Right atrium auricular region (tissue), 2 donors: ENCODE data around the gene SLC22A15. TPM values are rescaled to one million over a fixed set of nuclear protein-coding genes. Genes with fewer than 3 reads are reported as not detected.

Source experiments
- DNase-seq: peaks from one replicate; pipeline ENCODE4 v3.0.0-alpha.2; 2019; ENCODE audit warnings: low spot score
- H3K27ac ChIP-seq, 2 donors: fragments of 200-600 bp; sonication (generic); 1 replicate in 1 of 2; 2 replicates in 1 of 2; pipeline ENCODE4 v1.5.1; 2016 to 2019
- H3K27me3 ChIP-seq, 2 donors: fragments of 200-600 bp; sonication (generic); one replicate each; pipeline versions ENCODE4 v1.5.1 to v1.6.0; 2017 to 2019
- H3K36me3 ChIP-seq: fragments of 200-600 bp; sonication (generic); one replicate; pipeline ENCODE4 v1.5.1; 2016
- H3K4me1 ChIP-seq, 2 donors: fragments of 200-600 bp; sonication (generic); one replicate each; pipeline versions ENCODE4 v1.5.1 to v1.6.0; 2017 to 2019
- H3K4me3 ChIP-seq, 2 donors: fragments of 200-600 bp; sonication (generic); 1 replicate in 1 of 2; 2 replicates in 1 of 2; pipeline ENCODE4 v1.5.1; 2017 to 2019; ENCODE audit warnings: mild to moderate bottlenecking in 1 of 2, moderate library complexity in 1 of 2
- H3K9me3 ChIP-seq, 2 donors: fragments of 200-600 bp; sonication (generic); one replicate each; pipeline ENCODE4 v1.5.1; 2019
- total RNA-seq, 2 donors: library from RNA; depleted of rRNA; stranded (reverse); fragments of >200 nt; gene quantifications; one replicate each; pipeline ENCODE4 v1.1.0, GENCODE V29; 2016
- TF ChIP-seq, protein P1 (sequence below), 2 donors: fragments of 200-600 bp; sonication (generic); IDR thresholded peaks; one replicate each; pipeline ENCODE4 v1.5.1; 2019; ENCODE audit warnings: antibody characterized with exemption in 2 of 2

The SLC22A15 gene
- total RNA-seq, 2 donors from 2014 or later: 3.9 to 10.1 TPM

DNA sequence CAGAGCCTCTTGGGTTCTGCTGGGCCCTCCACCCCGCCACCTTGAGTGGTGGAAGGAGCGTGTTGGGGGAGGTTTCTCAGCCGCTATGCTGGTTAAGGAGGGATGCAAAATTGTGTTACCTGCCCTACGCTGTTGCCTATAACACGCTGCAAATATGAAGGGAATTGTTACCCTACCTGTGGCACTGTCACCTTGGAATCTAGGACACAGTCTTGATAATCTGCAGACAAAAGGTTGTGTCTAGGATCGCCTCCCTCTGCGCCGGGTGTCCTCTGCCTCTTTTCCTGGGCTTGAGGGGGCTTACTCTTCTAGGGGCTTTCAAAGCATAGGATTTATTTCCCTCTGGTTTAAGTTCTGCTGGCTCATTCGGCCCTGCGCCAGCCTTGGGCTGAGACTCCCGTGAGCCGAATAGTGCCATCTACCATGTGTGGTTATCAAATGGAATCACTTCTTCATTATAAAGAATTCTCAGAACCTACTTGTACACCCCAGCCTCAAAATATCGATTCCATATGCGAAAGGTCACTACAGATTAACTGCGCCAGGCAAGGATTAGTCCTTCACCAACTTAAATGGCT, 697 bp downstream of the SLC22A15 start:
- TF ChIP-seq, protein P1, sequence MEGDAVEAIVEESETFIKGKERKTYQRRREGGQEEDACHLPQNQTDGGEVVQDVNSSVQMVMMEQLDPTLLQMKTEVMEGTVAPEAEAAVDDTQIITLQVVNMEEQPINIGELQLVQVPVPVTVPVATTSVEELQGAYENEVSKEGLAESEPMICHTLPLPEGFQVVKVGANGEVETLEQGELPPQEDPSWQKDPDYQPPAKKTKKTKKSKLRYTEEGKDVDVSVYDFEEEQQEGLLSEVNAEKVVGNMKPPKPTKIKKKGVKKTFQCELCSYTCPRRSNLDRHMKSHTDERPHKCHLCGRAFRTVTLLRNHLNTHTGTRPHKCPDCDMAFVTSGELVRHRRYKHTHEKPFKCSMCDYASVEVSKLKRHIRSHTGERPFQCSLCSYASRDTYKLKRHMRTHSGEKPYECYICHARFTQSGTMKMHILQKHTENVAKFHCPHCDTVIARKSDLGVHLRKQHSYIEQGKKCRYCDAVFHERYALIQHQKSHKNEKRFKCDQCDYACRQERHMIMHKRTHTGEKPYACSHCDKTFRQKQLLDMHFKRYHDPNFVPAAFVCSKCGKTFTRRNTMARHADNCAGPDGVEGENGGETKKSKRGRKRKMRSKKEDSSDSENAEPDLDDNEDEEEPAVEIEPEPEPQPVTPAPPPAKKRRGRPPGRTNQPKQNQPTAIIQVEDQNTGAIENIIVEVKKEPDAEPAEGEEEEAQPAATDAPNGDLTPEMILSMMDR (IDR thresholded peaks at IDR 0.05): no peak
- no peak for DNase-seq
- H3K36me3 ChIP-seq: no peaks in the 10 kb centered on the region
- peak overlapping the region; percentile 70 to 77 for H3K4me3 ChIP-seq
- H3K27me3 ChIP-seq: no peaks in the 10 kb centered on the region
- H3K4me1 ChIP-seq: peaks cover 0 to 20% of the 10 kb centered on the region in 2 donors
- no peaks in the 10 kb centered on the region for H3K9me3 ChIP-seq
- H3K27ac ChIP-seq: peak overlapping the region; percentile 79 to 84

DNA sequence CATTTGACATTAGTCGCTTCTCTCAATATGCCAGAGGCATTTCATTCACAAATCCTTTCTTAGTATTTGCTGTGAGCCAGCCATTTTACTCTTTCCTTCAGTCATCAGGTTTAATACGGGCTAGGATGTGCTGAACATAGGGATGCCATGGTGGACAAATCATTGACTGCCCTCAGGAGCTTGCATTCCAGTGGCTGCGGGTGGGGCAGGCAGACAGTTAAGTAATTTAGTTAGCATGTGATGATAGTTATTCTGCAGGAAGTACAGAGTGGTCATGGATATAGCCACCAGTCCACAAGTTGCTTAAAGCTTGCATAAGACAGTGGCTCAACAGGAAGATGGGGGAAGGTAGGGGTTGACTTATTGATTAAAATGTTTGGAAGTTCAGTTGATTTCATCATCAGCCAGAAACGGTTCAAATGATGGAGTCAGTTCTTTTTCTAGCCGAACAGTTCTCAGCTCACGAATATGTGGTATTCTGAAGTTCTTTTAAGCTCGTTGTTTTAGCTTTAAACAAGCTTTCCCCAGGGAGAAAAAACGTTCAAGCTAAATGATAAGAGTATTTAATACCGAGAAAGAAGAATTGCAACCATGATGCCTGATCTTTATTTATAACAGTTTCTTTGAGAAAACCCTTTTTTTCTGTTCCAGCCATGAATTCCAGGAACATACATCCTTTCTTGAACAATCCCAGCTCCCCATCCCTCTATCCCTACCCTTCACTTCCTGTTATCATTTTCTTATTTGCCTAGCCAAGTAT, 1.4 kb downstream of the SLC22A15 start:
- no peak for DNase-seq
- Histone ChIP-seq H3K9me3 (no peaks in the 10 kb centered on the region), H3K36me3 (no peaks in the 10 kb centered on the region), H3K4me3 (peak overlapping the region; percentile 70 to 77), H3K27me3 (no peaks in the 10 kb centered on the region), H3K4me1 (peaks cover 0 to 25% of the 10 kb centered on the region in 2 donors), H3K27ac (peak overlapping the region; percentile 79 to 84)
- TF ChIP-seq, protein P1 (IDR thresholded peaks at IDR 0.05): no peak

DNA sequence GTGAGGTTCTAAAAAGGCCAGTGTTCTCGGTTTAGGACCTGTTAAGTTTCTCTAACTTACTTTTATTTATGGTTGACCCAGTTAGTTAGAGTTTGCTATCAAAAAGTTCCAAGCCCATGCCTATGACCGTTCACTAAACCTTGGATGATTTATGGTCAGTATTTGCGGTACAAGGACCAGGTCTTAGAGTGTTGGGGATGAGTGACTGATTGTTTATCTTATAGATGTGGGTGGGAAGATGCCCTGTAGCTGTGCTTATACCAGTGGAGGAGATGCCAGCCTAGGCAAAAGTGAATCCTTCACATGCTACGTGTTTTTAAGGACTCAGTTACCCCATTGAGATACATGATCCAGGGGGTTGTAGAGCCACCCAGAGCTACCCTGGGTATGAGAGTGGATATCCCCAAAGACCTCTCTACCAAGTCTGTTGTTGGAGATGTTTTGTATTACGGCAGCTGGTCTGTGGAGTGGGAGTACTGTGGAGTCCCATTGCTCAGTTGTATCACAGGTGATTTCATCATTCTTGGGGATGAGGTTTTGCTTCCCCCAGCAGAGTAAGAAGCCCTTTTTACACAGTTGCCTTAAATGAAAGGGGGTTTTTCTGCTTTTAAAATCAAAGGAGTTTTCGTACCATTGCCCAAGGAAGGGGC, 2.1 kb downstream of the SLC22A15 start:
- H3K4me1 ChIP-seq: peaks cover 0 to 25% of the 10 kb centered on the region in 2 donors
- H3K27me3 ChIP-seq: no peaks in the 10 kb centered on the region
- no peak overlapping the region for H3K4me3 ChIP-seq

DNA sequence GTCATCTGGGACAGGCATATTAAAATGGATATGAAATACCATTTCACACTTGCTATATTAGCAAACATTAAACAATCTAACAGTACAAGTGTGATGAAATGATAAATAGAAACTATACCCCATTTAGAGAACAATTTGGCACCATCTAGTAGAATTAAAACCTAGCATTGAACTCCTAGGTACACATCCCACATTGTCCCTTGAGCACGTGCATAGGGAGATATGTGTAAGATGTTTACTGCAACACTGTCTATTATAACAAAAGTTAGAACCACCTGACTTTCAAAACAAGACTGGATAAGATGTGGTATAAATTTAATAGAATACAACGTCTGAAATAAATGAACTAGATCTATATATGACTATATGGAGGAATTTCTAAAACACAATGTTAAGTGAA, 3.8 kb downstream of the SLC22A15 start:
- no peak for DNase-seq
- H3K36me3 ChIP-seq: no peaks in the 10 kb centered on the region
- TF ChIP-seq, protein P1 (IDR thresholded peaks at IDR 0.05): no peak
- no peak overlapping the region for H3K4me3 ChIP-seq
- no peaks in the 10 kb centered on the region for H3K27me3 ChIP-seq
- H3K9me3 ChIP-seq: no peaks in the 10 kb centered on the region
- no peak overlapping the region for H3K27ac ChIP-seq
- peaks cover 0 to 25% of the 10 kb centered on the region in 2 donors for H3K4me1 ChIP-seq

More for the DNA sequence above, 2.1 kb downstream of the SLC22A15 start:
- DNase-seq: no peak
- TF ChIP-seq, protein P1 (IDR thresholded peaks at IDR 0.05): no peak
- Histone ChIP-seq H3K27ac (peak overlapping the region in 1 of 2 donors; percentile 33), H3K36me3 (no peaks in the 10 kb centered on the region), H3K9me3 (no peaks in the 10 kb centered on the region)

DNA sequence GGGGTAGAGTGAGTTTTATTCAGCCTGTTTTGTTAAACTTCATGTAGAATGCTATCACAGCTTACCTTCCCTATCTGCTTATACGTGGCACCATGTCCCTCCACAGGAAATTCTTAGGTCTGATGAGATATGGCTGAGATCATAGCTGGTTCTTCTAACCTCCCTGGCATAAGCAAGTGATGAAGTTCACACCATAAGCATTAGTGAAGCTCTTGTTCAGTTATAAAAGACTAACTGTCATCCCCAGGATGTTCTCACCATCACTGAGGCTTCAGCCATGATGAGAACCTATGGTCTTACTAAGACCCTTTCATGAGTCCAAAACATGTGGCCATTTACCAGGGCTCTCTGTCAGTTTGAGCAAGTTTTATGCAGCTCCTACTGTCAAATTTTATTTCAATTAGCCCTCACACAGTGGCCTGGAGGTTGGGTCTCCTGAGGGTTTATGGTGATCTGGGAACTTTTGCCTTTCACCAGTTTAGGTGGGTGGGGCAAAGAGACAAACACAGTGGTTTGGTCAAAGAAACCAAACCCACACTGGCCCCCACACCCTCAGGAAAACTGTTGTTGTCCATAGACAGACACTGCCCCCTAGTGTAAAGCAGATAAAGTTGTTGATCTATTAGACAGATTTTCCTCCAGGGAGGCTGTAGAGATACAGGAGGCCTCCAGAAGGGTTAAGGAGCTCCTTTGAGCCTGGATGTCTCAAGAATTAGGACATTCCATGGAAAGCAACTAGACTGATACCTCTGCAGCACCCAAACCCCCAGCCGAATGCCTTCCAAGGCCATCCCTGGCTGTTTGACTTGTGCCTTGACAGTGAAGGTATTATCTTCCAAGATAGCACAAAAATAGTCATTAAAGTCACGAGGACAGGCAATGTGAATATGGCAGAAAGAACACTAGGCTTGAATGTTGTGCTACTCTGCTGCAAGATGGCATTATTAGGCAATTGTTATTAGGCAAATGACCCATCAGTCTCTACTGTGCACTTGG, 5.0 kb downstream of the SLC22A15 start:
- H3K4me1 ChIP-seq: peaks cover 0 to 25% of the 10 kb centered on the region in 2 donors
- no peaks in the 10 kb centered on the region for H3K9me3 ChIP-seq
- no peaks in the 10 kb centered on the region for H3K27me3 ChIP-seq
- DNase-seq: no peak
- no peak overlapping the region for H3K4me3 ChIP-seq
- no peaks in the 10 kb centered on the region for H3K36me3 ChIP-seq
- no peak overlapping the region for H3K27ac ChIP-seq
- TF ChIP-seq, protein P1 (IDR thresholded peaks at IDR 0.05): peak; percentile 18 to 65
